ENCODE measurements around the gene SMKR1. TPM values are rescaled to one million over a fixed set of nuclear protein-coding genes. Genes with fewer than 3 reads are reported as not detected.
A peak's percentile ranks its signal among the peaks of the same experiment; 100 is the strongest.

SMKR1 gene
- total RNA-seq, 3 donors from 2014 or later (not counting 1 experiment from before 2014, with no cell fraction given): 4.9 to 9.7 (median 8.4) TPM

DNA sequence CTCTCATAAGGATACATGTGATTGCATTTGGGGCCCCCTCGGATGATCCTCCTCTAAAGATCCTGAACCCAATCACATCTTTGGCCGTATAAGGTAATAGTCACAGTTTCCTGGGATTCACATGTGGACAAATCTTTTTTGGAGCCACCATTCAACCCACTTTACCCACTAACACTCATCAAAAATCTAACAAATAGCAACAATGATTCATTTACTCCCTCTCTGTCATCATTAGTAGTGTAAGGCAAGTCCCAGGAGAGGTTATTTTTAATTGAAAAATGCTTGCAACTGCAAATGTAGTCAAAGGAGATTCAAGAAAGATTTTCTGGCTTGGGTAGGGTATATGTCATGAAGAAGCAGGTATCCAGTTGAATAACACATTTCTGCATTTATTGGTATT is 9.9 kb upstream of the SMKR1 start:
- H3K27me3 Mint-ChIP-seq (ENCODE audit: low read depth in 2 of 2): peaks cover 0 to 3% of the 10 kb centered on the region in 2 donors
- WGBS (ENCODE audit: insufficient coverage): 85% methylated on average over 2 of the region's 2 CpGs
- intact Hi-C loops (cut with micrococcal nuclease): loop anchor here (5.0 kb wide), 1 partner anchor 145 kb away; no protein-coding TSS in a partner anchor
- no peaks in the 10 kb centered on the region for H3K36me3 Mint-ChIP-seq
- H3K27ac Mint-ChIP-seq: no peak overlapping the region
- Histone ChIP-seq H3K4me3 (ENCODE audit: low read length) (no peak overlapping the region), H3K4me1 (ENCODE audit: control insufficient read depth, insufficient read depth, low read length) (peaks cover 9% of the 10 kb centered on the region), H3K36me3 (ENCODE audit: control insufficient read depth, insufficient read depth, low read length) (no peaks in the 10 kb centered on the region), H3K27ac (ENCODE audit: low read length) (no peak overlapping the region), H3K27me3 (ENCODE audit: control insufficient read depth, insufficient read depth, low read length) (no peaks in the 10 kb centered on the region), H3K9me3 (ENCODE audit: control insufficient read depth, insufficient read depth, low read length) (no peaks in the 10 kb centered on the region)
- ATAC-seq (no peak), DNase-seq (no peak)
- H3K4me3 Mint-ChIP-seq: no peak overlapping the region
- no peaks in the 10 kb centered on the region for H3K9me3 Mint-ChIP-seq
- TF ChIP-seq, protein P1, sequence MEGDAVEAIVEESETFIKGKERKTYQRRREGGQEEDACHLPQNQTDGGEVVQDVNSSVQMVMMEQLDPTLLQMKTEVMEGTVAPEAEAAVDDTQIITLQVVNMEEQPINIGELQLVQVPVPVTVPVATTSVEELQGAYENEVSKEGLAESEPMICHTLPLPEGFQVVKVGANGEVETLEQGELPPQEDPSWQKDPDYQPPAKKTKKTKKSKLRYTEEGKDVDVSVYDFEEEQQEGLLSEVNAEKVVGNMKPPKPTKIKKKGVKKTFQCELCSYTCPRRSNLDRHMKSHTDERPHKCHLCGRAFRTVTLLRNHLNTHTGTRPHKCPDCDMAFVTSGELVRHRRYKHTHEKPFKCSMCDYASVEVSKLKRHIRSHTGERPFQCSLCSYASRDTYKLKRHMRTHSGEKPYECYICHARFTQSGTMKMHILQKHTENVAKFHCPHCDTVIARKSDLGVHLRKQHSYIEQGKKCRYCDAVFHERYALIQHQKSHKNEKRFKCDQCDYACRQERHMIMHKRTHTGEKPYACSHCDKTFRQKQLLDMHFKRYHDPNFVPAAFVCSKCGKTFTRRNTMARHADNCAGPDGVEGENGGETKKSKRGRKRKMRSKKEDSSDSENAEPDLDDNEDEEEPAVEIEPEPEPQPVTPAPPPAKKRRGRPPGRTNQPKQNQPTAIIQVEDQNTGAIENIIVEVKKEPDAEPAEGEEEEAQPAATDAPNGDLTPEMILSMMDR (IDR thresholded peaks at IDR 0.05): no peak
- peaks cover 9 to 11% of the 10 kb centered on the region in 2 donors for H3K4me1 Mint-ChIP-seq

DNA sequence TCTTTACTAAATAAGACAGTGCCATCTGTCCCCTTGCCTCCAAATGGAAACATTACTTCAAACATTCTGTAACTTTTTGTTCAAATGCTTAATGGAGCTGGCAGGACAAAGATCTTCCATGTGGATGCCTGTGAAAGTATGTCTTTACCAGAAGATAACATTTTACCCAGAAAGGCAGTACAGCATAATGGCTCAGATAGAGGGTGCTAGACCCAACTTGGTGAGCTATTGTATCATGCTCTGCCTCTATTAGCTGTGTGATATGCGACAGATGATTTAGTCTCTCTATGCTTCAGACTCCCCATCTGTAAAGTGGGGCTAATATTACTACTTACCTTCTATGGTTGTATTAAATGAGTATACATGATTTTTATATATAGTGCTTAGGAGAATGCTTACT is 8.8 kb upstream of the SMKR1 start:
- no peak overlapping the region for H3K4me3 ChIP-seq (ENCODE audit: low read length)
- H3K36me3 Mint-ChIP-seq: no peaks in the 10 kb centered on the region
- no peaks in the 10 kb centered on the region for H3K9me3 ChIP-seq (ENCODE audit: control insufficient read depth, insufficient read depth, low read length)
- H3K4me3 Mint-ChIP-seq: no peak overlapping the region
- WGBS (ENCODE audit: insufficient coverage): no CpG with 5 or more reads among the region's 1 CpG
- DNase-seq (peak in 1 of 2 donors; percentile 43), ATAC-seq (peak; percentile 38 to 64 (median 59))
- H3K4me1 Mint-ChIP-seq: peaks cover 17 to 18% of the 10 kb centered on the region in 2 donors
- peaks cover 9% of the 10 kb centered on the region for H3K4me1 ChIP-seq (ENCODE audit: control insufficient read depth, insufficient read depth, low read length)
- H3K27me3 Mint-ChIP-seq (ENCODE audit: low read depth in 2 of 2): peaks cover 0 to 3% of the 10 kb centered on the region in 2 donors
- no peaks in the 10 kb centered on the region for H3K36me3 ChIP-seq (ENCODE audit: control insufficient read depth, insufficient read depth, low read length)
- H3K9me3 Mint-ChIP-seq: no peaks in the 10 kb centered on the region
- peak overlapping the region; percentile 48 for H3K27ac ChIP-seq (ENCODE audit: low read length)
- TF ChIP-seq, protein P1 (IDR thresholded peaks at IDR 0.05): peak; percentile 14
- H3K27me3 ChIP-seq (ENCODE audit: control insufficient read depth, insufficient read depth, low read length): no peaks in the 10 kb centered on the region
- intact Hi-C loops (cut with micrococcal nuclease): loop anchor here (5.0 kb wide), 1 partner anchor 144 kb away; no protein-coding TSS in a partner anchor
- H3K27ac Mint-ChIP-seq: no peak overlapping the region

DNA sequence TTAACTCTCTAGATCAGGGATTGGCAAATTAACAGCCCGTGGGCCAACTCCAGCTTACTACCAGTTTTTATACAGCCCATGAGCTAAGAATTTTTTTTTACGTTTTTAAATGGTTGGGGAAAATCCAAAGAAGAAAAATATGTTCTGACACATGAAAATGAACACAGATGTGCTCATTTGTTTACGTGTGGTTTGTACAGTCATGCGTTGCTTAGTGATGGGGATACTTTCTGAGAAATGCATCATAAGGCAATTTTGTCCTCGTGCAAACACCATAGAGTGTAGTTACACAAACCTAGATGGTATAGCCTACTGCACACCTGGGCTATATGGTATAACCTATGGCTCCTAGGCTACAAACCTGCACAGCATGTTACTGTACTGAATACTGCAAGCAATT is 8.3 kb upstream of the SMKR1 start:
- 67% methylated on average over 5 of the region's 5 CpGs for WGBS (ENCODE audit: insufficient coverage)
- Mint-ChIP-seq H3K36me3 (no peaks in the 10 kb centered on the region), H3K4me3 (no peak overlapping the region), H3K9me3 (no peaks in the 10 kb centered on the region), H3K27ac (no peak overlapping the region), H3K4me1 (peaks cover 17 to 18% of the 10 kb centered on the region in 2 donors), H3K27me3 (ENCODE audit: low read depth in 2 of 2) (peaks cover 0 to 3% of the 10 kb centered on the region in 2 donors)
- Histone ChIP-seq H3K36me3 (ENCODE audit: control insufficient read depth, insufficient read depth, low read length) (no peaks in the 10 kb centered on the region), H3K4me3 (ENCODE audit: low read length) (no peak overlapping the region), H3K4me1 (ENCODE audit: control insufficient read depth, insufficient read depth, low read length) (peaks cover 9% of the 10 kb centered on the region), H3K27me3 (ENCODE audit: control insufficient read depth, insufficient read depth, low read length) (no peaks in the 10 kb centered on the region), H3K27ac (ENCODE audit: low read length) (peak overlapping the region; percentile 48), H3K9me3 (ENCODE audit: control insufficient read depth, insufficient read depth, low read length) (no peaks in the 10 kb centered on the region)
- DNase-seq (peak in 1 of 2 donors; percentile 44), ATAC-seq (no peak)
- TF ChIP-seq, protein P1 (IDR thresholded peaks at IDR 0.05): no peak
- intact Hi-C loops (cut with micrococcal nuclease): loop anchor here (5.0 kb wide), 1 partner anchor 143 kb away; no protein-coding TSS in a partner anchor

DNA sequence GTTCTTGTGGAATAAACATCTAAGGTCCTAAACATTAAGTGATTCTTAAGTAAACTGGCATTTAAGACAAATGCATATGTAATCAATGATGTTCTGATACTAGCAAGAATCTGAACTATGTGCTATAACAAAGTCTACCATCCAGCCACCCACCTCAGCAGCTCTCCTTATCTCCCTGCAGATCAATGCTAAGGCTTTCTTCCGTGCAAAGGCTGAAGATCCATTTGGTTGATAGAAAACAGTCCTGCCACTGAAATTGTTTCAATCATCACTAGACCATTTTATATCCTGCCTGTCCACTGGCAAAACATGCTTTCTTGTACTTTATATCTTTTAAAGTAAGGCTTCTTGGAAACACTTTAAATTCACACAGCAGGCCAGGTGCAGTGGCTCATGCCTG is 6.3 kb upstream of the SMKR1 start:
- H3K4me1 ChIP-seq (ENCODE audit: control insufficient read depth, insufficient read depth, low read length): peaks cover 22% of the 10 kb centered on the region
- no peaks in the 10 kb centered on the region for H3K27me3 ChIP-seq (ENCODE audit: control insufficient read depth, insufficient read depth, low read length)
- ATAC-seq: no peak
- DNase-seq: no peak
- H3K4me1 Mint-ChIP-seq: peaks cover 26 to 30% of the 10 kb centered on the region in 2 donors
- H3K4me3 Mint-ChIP-seq: no peak overlapping the region
- H3K4me3 ChIP-seq (ENCODE audit: low read length): no peak overlapping the region
- no peak overlapping the region for H3K27ac ChIP-seq (ENCODE audit: low read length)
- no peak overlapping the region for H3K27ac Mint-ChIP-seq
- H3K36me3 ChIP-seq (ENCODE audit: control insufficient read depth, insufficient read depth, low read length): no peaks in the 10 kb centered on the region
- H3K36me3 Mint-ChIP-seq: no peaks in the 10 kb centered on the region
- TF ChIP-seq, protein P1 (IDR thresholded peaks at IDR 0.05): no peak
- H3K9me3 ChIP-seq (ENCODE audit: control insufficient read depth, insufficient read depth, low read length): no peaks in the 10 kb centered on the region
- H3K9me3 Mint-ChIP-seq: no peaks in the 10 kb centered on the region
- intact Hi-C loops (cut with micrococcal nuclease): no loop called here
- WGBS (ENCODE audit: insufficient coverage): 71% methylated on average over 1 of the region's 1 CpG
- peaks cover 0 to 3% of the 10 kb centered on the region in 2 donors for H3K27me3 Mint-ChIP-seq (ENCODE audit: low read depth in 2 of 2)
